Neuron (in vitro differentiated cells): Measurements from ENCODE around the gene LRATD1.

ENCODE experiments used
- H2AFZ ChIP-seq: one replicate; pipeline ENCODE4 v1.6.1; 2013; ENCODE audit warnings: low read depth, mild to moderate bottlenecking, inconsistent platforms, low read length, moderate library complexity
- H3K27me3 ChIP-seq: one replicate; pipeline ENCODE4 v1.6.1; 2013; ENCODE audit warnings: low read length; ENCODE audit not compliant: insufficient read depth
- H3K36me3 ChIP-seq: one replicate; pipeline ENCODE4 v1.6.1; 2013; ENCODE audit warnings: low read length; ENCODE audit not compliant: insufficient read depth
- H3K4me1 ChIP-seq: one replicate; pipeline ENCODE4 v1.6.1; 2013; ENCODE audit warnings: low read length; ENCODE audit not compliant: insufficient read depth
- H3K4me3 ChIP-seq: 2 replicates; pipeline ENCODE4 v1.5.1; 2013; ENCODE audit warnings: mild to moderate bottlenecking, low read length, moderate library complexity
- H3K9me3 ChIP-seq: one replicate; pipeline ENCODE4 v1.6.1; 2013; ENCODE audit warnings: low read length

Gene LRATD1

GRCh38 chr2:14632133-14632936 is at the start of gene LRATD1:
LRATD1 (plus strand) TSS chr2:14632717; CDS start chr2:14633980, 1,263 bp downstream.
- peak within 1 kb of the TSS; percentile 42 for H3K4me3 ChIP-seq
- H3K27me3 ChIP-seq: peaks cover 75% of the 10 kb centered on the region
- H3K9me3 ChIP-seq: no peaks in the 10 kb centered on the region
- H2AFZ ChIP-seq: peak within 1 kb of the TSS; percentile 24
- no peaks in the 10 kb centered on the region for H3K36me3 ChIP-seq
- H3K4me1 ChIP-seq: peaks cover 10% of the 10 kb centered on the region

GRCh38 chr2:14583059-14583458 is 49.5 kb upstream of the LRATD1 start:
- H2AFZ ChIP-seq: no peak overlapping the region
- H3K27me3 ChIP-seq: no peaks in the 10 kb centered on the region
- H3K9me3 ChIP-seq: no peaks in the 10 kb centered on the region
- H3K4me1 ChIP-seq: no peaks in the 10 kb centered on the region
- H3K36me3 ChIP-seq: no peaks in the 10 kb centered on the region
- no peak overlapping the region for H3K4me3 ChIP-seq

GRCh38 chr2:14583802-14584201 is 48.7 kb upstream of the LRATD1 start:
- Histone ChIP-seq H3K9me3 (no peaks in the 10 kb centered on the region), H3K4me3 (no peak overlapping the region), H3K4me1 (no peaks in the 10 kb centered on the region), H3K36me3 (no peaks in the 10 kb centered on the region), H3K27me3 (no peaks in the 10 kb centered on the region), H2AFZ (no peak overlapping the region)

- no peaks in the 10 kb centered on the region for H3K9me3 ChIP-seq
- H3K4me1 ChIP-seq: no peaks in the 10 kb centered on the region
- H3K36me3 ChIP-seq: no peaks in the 10 kb centered on the region
- no peak overlapping the region for H2AFZ ChIP-seq
- H3K27me3 ChIP-seq: no peaks in the 10 kb centered on the region
- H3K4me3 ChIP-seq: no peak overlapping the region
These were observed 45.4 kb upstream of the LRATD1 start for GRCh38 chr2:14587119-14587518.

GRCh38 chr2:14601156-14601770 is 31.3 kb upstream of the LRATD1 start:
- Histone ChIP-seq H3K36me3 (no peaks in the 10 kb centered on the region), H3K4me1 (no peaks in the 10 kb centered on the region), H3K4me3 (no peak overlapping the region), H3K27me3 (no peaks in the 10 kb centered on the region), H2AFZ (no peak overlapping the region), H3K9me3 (no peaks in the 10 kb centered on the region)

GRCh38 chr2:14602309-14602708 is 30.2 kb upstream of the LRATD1 start:
- H2AFZ ChIP-seq: no peak overlapping the region
- H3K4me1 ChIP-seq: no peaks in the 10 kb centered on the region
- H3K36me3 ChIP-seq: no peaks in the 10 kb centered on the region
- no peaks in the 10 kb centered on the region for H3K9me3 ChIP-seq
- no peaks in the 10 kb centered on the region for H3K27me3 ChIP-seq
- no peak overlapping the region for H3K4me3 ChIP-seq

GRCh38 chr2:14603676-14604075 is 28.8 kb upstream of the LRATD1 start:
- H3K27me3 ChIP-seq: no peaks in the 10 kb centered on the region
- no peaks in the 10 kb centered on the region for H3K4me1 ChIP-seq
- no peaks in the 10 kb centered on the region for H3K9me3 ChIP-seq
- no peaks in the 10 kb centered on the region for H3K36me3 ChIP-seq
- H3K4me3 ChIP-seq: no peak overlapping the region
- H2AFZ ChIP-seq: no peak overlapping the region

GRCh38 chr2:14608245-14608644 is 24.3 kb upstream of the LRATD1 start:
- H3K4me3 ChIP-seq: no peak overlapping the region
- H3K27me3 ChIP-seq: no peaks in the 10 kb centered on the region
- no peaks in the 10 kb centered on the region for H3K9me3 ChIP-seq
- no peak overlapping the region for H2AFZ ChIP-seq
- H3K36me3 ChIP-seq: no peaks in the 10 kb centered on the region
- no peaks in the 10 kb centered on the region for H3K4me1 ChIP-seq

- Histone ChIP-seq H3K4me3 (no peak overlapping the region), H3K27me3 (no peaks in the 10 kb centered on the region), H3K9me3 (no peaks in the 10 kb centered on the region), H3K36me3 (no peaks in the 10 kb centered on the region), H2AFZ (no peak overlapping the region), H3K4me1 (no peaks in the 10 kb centered on the region)
These were observed 18.5 kb upstream of the LRATD1 start for GRCh38 chr2:14614017-14614416.

GRCh38 chr2:14615121-14615520 is 17.4 kb upstream of the LRATD1 start:
- no peaks in the 10 kb centered on the region for H3K9me3 ChIP-seq
- H3K4me1 ChIP-seq: no peaks in the 10 kb centered on the region
- no peak overlapping the region for H3K4me3 ChIP-seq
- H3K36me3 ChIP-seq: no peaks in the 10 kb centered on the region
- no peak overlapping the region for H2AFZ ChIP-seq
- no peaks in the 10 kb centered on the region for H3K27me3 ChIP-seq

GRCh38 chr2:14615760-14616159 is 16.8 kb upstream of the LRATD1 start:
- Histone ChIP-seq H3K9me3 (no peaks in the 10 kb centered on the region), H2AFZ (no peak overlapping the region), H3K27me3 (no peaks in the 10 kb centered on the region)

GRCh38 chr2:14616342-14616741 is 16.2 kb upstream of the LRATD1 start:
- Histone ChIP-seq H3K9me3 (no peaks in the 10 kb centered on the region), H3K4me3 (no peak overlapping the region), H3K27me3 (no peaks in the 10 kb centered on the region), H3K36me3 (no peaks in the 10 kb centered on the region), H3K4me1 (no peaks in the 10 kb centered on the region), H2AFZ (no peak overlapping the region)

More at GRCh38 chr2:14615760-14616159, 16.8 kb upstream of the LRATD1 start:
- Histone ChIP-seq H3K4me1 (no peaks in the 10 kb centered on the region), H3K36me3 (no peaks in the 10 kb centered on the region), H3K4me3 (no peak overlapping the region)

- H3K27me3 ChIP-seq: no peaks in the 10 kb centered on the region
- no peaks in the 10 kb centered on the region for H3K36me3 ChIP-seq
These were observed 15.6 kb upstream of the LRATD1 start for GRCh38 chr2:14616950-14617349.

More at GRCh38 chr2:14616950-14617349, 15.6 kb upstream of the LRATD1 start:
- Histone ChIP-seq H3K9me3 (no peaks in the 10 kb centered on the region), H2AFZ (no peak overlapping the region), H3K4me3 (no peak overlapping the region), H3K4me1 (no peaks in the 10 kb centered on the region)
